H9 (cell line): ENCODE data around the gene MYO5B. TPM values are rescaled to one million over a fixed set of nuclear protein-coding genes. Genes with fewer than 3 reads are reported as not detected.

Source experiments
- DNase-seq: peaks from one replicate; pipeline ENCODE4 v3.0.0-alpha.2; 2017
- H2AFZ ChIP-seq: one replicate; pipeline ENCODE4 v1.6.1; 2013; ENCODE audit warnings: mild to moderate bottlenecking, low read length, control low read depth, moderate library complexity
- H2AK5ac ChIP-seq: 2 replicates; pipeline ENCODE4 v1.6.1; 2013; ENCODE audit warnings: low read length, control low read depth, mixed read lengths; ENCODE audit not compliant: insufficient read length
- H2BK120ac ChIP-seq: one replicate; pipeline ENCODE4 v1.6.1; 2013; ENCODE audit warnings: low read depth, mild to moderate bottlenecking, low read length, control low read depth, inconsistent platforms; ENCODE audit not compliant: poor library complexity, severe bottlenecking
- H2BK12ac ChIP-seq: 2 replicates; pipeline ENCODE4 v1.6.1; 2013; ENCODE audit warnings: low read length, control low read depth, mixed read lengths, low read depth; ENCODE audit not compliant: insufficient read length
- H2BK15ac ChIP-seq: 2 replicates; pipeline ENCODE4 v1.6.1; 2013; ENCODE audit warnings: low read depth, low read length, control low read depth
- H2BK20ac ChIP-seq: one replicate; pipeline ENCODE4 v1.6.1; 2013; ENCODE audit warnings: low read depth, mild to moderate bottlenecking, low read length, control low read depth, inconsistent platforms; ENCODE audit not compliant: poor library complexity, severe bottlenecking
- H2BK5ac ChIP-seq: 2 replicates; pipeline ENCODE4 v1.6.1; 2013; ENCODE audit warnings: low read length, control low read depth, mixed read lengths; ENCODE audit not compliant: insufficient read length
- H3K14ac ChIP-seq: 2 replicates; pipeline ENCODE4 v1.6.1; 2013; ENCODE audit warnings: low read length, control low read depth; ENCODE audit not compliant: insufficient read depth
- H3K18ac ChIP-seq: 2 replicates; pipeline ENCODE4 v1.6.1; 2013; ENCODE audit warnings: low read depth, mild to moderate bottlenecking, mixed read lengths, low read length, control low read depth; ENCODE audit not compliant: insufficient read length
- H3K23ac ChIP-seq: 2 replicates; pipeline ENCODE4 v1.6.1; 2013; ENCODE audit warnings: low read length, control low read depth, mixed read lengths, low read depth; ENCODE audit not compliant: insufficient read length
- H3K23me2 ChIP-seq: 2 replicates; pipeline ENCODE4 v1.6.1; 2013; ENCODE audit warnings: low read depth, mild to moderate bottlenecking, mixed read lengths, low read length, control low read depth; ENCODE audit not compliant: insufficient read length, poor library complexity, severe bottlenecking
- H3K27ac ChIP-seq: 2 replicates; pipeline ENCODE4 v1.5.1; 2013; ENCODE audit warnings: low read length, control low read depth, mixed read lengths, low read depth; ENCODE audit not compliant: insufficient read length
- H3K27me3 ChIP-seq: 2 replicates; pipeline ENCODE4 v1.6.1; 2013; ENCODE audit warnings: low read length, control low read depth, inconsistent platforms; ENCODE audit not compliant: insufficient read depth
- H3K4ac ChIP-seq: 2 replicates; pipeline ENCODE4 v1.6.1; 2013; ENCODE audit warnings: low read depth, mild to moderate bottlenecking, control low read depth, inconsistent platforms, low read length, moderate library complexity
- H3K4me1 ChIP-seq: 2 replicates; pipeline ENCODE4 v1.6.1; 2013; ENCODE audit warnings: low read length, control low read depth, inconsistent platforms; ENCODE audit not compliant: insufficient read depth
- H3K4me2 ChIP-seq: 2 replicates; pipeline ENCODE4 v1.6.1; 2013; ENCODE audit warnings: low read length, control low read depth, mixed read lengths; ENCODE audit not compliant: insufficient read length, insufficient read depth
- H3K56ac ChIP-seq: 2 replicates; pipeline ENCODE4 v1.6.1; 2013; ENCODE audit warnings: low read depth, mild to moderate bottlenecking, mixed read lengths, low read length, control low read depth; ENCODE audit not compliant: insufficient read length
- H3K79me1 ChIP-seq: 2 replicates; pipeline ENCODE4 v1.6.1; 2013; ENCODE audit warnings: low read depth, mild to moderate bottlenecking, moderate library complexity, low read length, control low read depth, inconsistent platforms; ENCODE audit not compliant: insufficient read depth, poor library complexity, severe bottlenecking
- H3K79me2 ChIP-seq: 2 replicates; pipeline ENCODE4 v1.6.1; 2013; ENCODE audit warnings: low read length, control low read depth, inconsistent platforms; ENCODE audit not compliant: insufficient read depth
- H3K9ac ChIP-seq: 2 replicates; pipeline ENCODE4 v1.6.1; 2013; ENCODE audit warnings: low read length, control low read depth, mixed read lengths; ENCODE audit not compliant: insufficient read length; ENCODE audit errors: extremely low read depth
- H3K9me3 ChIP-seq: one replicate; pipeline ENCODE4 v1.6.1; 2013; ENCODE audit warnings: low read depth, low read length, inconsistent platforms; ENCODE audit not compliant: control insufficient read depth
- H3T11ph ChIP-seq: one replicate; pipeline ENCODE4 v1.6.1; 2013; ENCODE audit warnings: mild to moderate bottlenecking, low read length, control low read depth, inconsistent platforms
- H4K20me1 ChIP-seq: one replicate; pipeline ENCODE4 v1.6.1; 2013; ENCODE audit not compliant: control insufficient read depth, insufficient read length, insufficient read depth
- H4K5ac ChIP-seq: 2 replicates; pipeline ENCODE4 v1.6.1; 2013; ENCODE audit warnings: low read depth, mild to moderate bottlenecking, mixed read lengths, low read length, control low read depth; ENCODE audit not compliant: insufficient read length
- H4K8ac ChIP-seq: replicated peaks from 2 replicates; pipeline ENCODE4 v1.6.1; 2013; ENCODE audit warnings: low read length, control low read depth, mixed read lengths, low read depth; ENCODE audit not compliant: insufficient read length
- H4K91ac ChIP-seq: 2 replicates; pipeline ENCODE4 v1.6.1; 2013; ENCODE audit warnings: low read depth, mild to moderate bottlenecking, moderate library complexity, mixed read lengths, low read length, control low read depth; ENCODE audit not compliant: insufficient read length
- H3K27ac Mint-ChIP-seq, 3 experiments: 2 replicates in 2 of 3; 3 replicates in 1 of 3; pipeline ENCODE4 v1.8.0; 2020 to 2021; ENCODE audit warnings: mixed read lengths in 3 of 3, mild to moderate bottlenecking in 1 of 3, moderate library complexity in 1 of 3
- H3K27me3 Mint-ChIP-seq: 2 replicates; pipeline ENCODE4 v1.8.0; 2021; ENCODE audit warnings: low read depth, mild to moderate bottlenecking, moderate library complexity, mixed read lengths
- H3K36me3 Mint-ChIP-seq, 3 experiments: 2 replicates in 2 of 3; 3 replicates in 1 of 3; pipeline ENCODE4 v1.8.0; 2020 to 2021; ENCODE audit warnings: low read depth in 3 of 3, mixed read lengths in 3 of 3; ENCODE audit not compliant: insufficient read depth in 1 of 3
- H3K4me1 Mint-ChIP-seq, 2 experiments: 2 replicates each; pipeline ENCODE4 v1.8.0; 2020; ENCODE audit warnings: mixed read lengths in 2 of 2
- H3K4me3 Mint-ChIP-seq, 2 experiments: 2 replicates in 1 of 2; 3 replicates in 1 of 2; pipeline ENCODE4 v1.8.0; 2020 to 2021; ENCODE audit warnings: mild to moderate bottlenecking in 2 of 2, mixed read lengths in 2 of 2, moderate library complexity in 1 of 2
- H3K9me3 Mint-ChIP-seq, 2 experiments: 2 replicates in 1 of 2; 3 replicates in 1 of 2; pipeline ENCODE4 v1.8.0; 2020; ENCODE audit warnings: mild to moderate bottlenecking in 2 of 2, mixed read lengths in 2 of 2, moderate library complexity in 1 of 2
- WGBS: extraction: QIAGEN DNeasy Blood & Tissue Kit; methylation state at CpG from one replicate; pipeline ENCODE4 v1.1.7; 2013; ENCODE audit warnings: missing lambda C conversion rate, low lambda C conversion rate, mixed read lengths; ENCODE audit not compliant: insufficient read length; ENCODE audit errors: extremely low coverage; 5-methylcytosine and 5-hydroxymethylcytosine counted together
- total RNA-seq: library from RNA; stranded (reverse); gene quantifications from 2 replicates; pipeline ENCODE4 v1.2.1, GENCODE V29; 2021
- TF ChIP-seq, protein P1 (sequence below): fragments of 200-600 bp; sonication (generic); conservative IDR thresholded peaks from 3 replicates; pipeline ENCODE4 v1.8.0; 2021; ENCODE audit warnings: antibody characterized with exemption, mild to moderate bottlenecking

Gene MYO5B
- total RNA-seq, 1 experiment from 2014 or later = 9.3 TPM

DNA sequence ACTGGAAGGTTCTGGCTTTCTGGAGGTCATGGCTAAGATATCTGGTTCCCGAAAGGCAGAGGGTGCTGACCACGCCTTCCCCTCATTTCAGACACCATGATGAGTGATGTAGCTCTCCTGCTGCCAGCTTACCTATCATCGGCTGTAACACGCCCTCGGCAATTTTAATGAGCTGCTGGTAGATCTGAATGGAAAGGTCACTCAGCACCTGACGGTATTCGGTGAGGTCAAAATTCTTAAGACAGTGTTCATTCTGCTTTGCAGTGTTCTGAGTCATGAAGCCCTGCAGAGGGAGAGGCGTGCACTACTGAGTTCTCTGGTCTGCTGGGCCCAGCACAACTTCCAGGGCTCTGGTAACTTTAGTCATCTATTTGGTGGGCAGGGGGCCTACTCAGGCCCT is 355.9 kb downstream of the MYO5B start:
- H3K9ac ChIP-seq = no peak overlapping the region
- H3K4me2 ChIP-seq = no peak overlapping the region
- H3K27me3 ChIP-seq = no peaks in the 10 kb centered on the region
- H2BK5ac ChIP-seq = no peak overlapping the region
- no peak overlapping the region for H3K56ac ChIP-seq
- TF ChIP-seq, protein P1, sequence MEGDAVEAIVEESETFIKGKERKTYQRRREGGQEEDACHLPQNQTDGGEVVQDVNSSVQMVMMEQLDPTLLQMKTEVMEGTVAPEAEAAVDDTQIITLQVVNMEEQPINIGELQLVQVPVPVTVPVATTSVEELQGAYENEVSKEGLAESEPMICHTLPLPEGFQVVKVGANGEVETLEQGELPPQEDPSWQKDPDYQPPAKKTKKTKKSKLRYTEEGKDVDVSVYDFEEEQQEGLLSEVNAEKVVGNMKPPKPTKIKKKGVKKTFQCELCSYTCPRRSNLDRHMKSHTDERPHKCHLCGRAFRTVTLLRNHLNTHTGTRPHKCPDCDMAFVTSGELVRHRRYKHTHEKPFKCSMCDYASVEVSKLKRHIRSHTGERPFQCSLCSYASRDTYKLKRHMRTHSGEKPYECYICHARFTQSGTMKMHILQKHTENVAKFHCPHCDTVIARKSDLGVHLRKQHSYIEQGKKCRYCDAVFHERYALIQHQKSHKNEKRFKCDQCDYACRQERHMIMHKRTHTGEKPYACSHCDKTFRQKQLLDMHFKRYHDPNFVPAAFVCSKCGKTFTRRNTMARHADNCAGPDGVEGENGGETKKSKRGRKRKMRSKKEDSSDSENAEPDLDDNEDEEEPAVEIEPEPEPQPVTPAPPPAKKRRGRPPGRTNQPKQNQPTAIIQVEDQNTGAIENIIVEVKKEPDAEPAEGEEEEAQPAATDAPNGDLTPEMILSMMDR = no peak
- no peaks in the 10 kb centered on the region for H4K20me1 ChIP-seq
- H4K5ac ChIP-seq = no peak overlapping the region
- no peak overlapping the region for H4K91ac ChIP-seq
- Mint-ChIP-seq H3K27ac (peak overlapping the region in 1 of 3 experiments; percentile 78; a peak in 1 of 7 replicates), H3K27me3 (no peaks in the 10 kb centered on the region), H3K4me1 (no peaks in the 10 kb centered on the region), H3K4me3 (no peak overlapping the region), H3K36me3 (no peaks in the 10 kb centered on the region; a peak in 1 of 7 replicates), H3K9me3 (no peaks in the 10 kb centered on the region)
- no peak overlapping the region for H2BK15ac ChIP-seq
- WGBS = no CpG with 5 or more reads among the region's 8 CpGs
- no peak overlapping the region for H2AFZ ChIP-seq
- H2BK12ac ChIP-seq = no peak overlapping the region
- H4K8ac ChIP-seq = no peak overlapping the region
- no peak overlapping the region for H3T11ph ChIP-seq
- no peak overlapping the region for H3K14ac ChIP-seq
- H3K79me2 ChIP-seq = no peaks in the 10 kb centered on the region
- H3K9me3 ChIP-seq = no peaks in the 10 kb centered on the region
- H3K4me1 ChIP-seq = no peaks in the 10 kb centered on the region
- no peak overlapping the region for H3K18ac ChIP-seq
- no peaks in the 10 kb centered on the region for H3K23me2 ChIP-seq
- no peaks in the 10 kb centered on the region for H3K79me1 ChIP-seq
- H3K27ac ChIP-seq = no peak overlapping the region
- DNase-seq = no peak
- H2BK120ac ChIP-seq = no peak overlapping the region
- no peak overlapping the region for H3K4ac ChIP-seq
- no peak overlapping the region for H2AK5ac ChIP-seq
- H3K23ac ChIP-seq = no peak overlapping the region
- no peak overlapping the region for H2BK20ac ChIP-seq
